PC-3 (cell line): Measurements from ENCODE around the gene CAMTA1. TPM values are rescaled to one million over a fixed set of nuclear protein-coding genes. Genes with fewer than 3 reads are reported as not detected.

Source experiments
- ATAC-seq: fragments of 200-7000 bp; cut with Tn5 transposase; 2 replicates; pipeline ENCODE4 v1.9.1; 2020; ENCODE audit warnings: mild to moderate bottlenecking, moderate library complexity
- BruUV-seq: library from RNA; stranded (reverse); fragments of 400-500 nt; replicated peaks from 2 replicates; lab custom pipeline; 2021; lab: Mats Ljungman, UMichigan
- CTCF ChIA-PET: fragments of 300-600 bp; sonication (Branson Sonifier 250); formaldehyde crosslinking; loops from one replicate; lab custom pipeline; 2022; ENCODE audit warnings: antibody characterized with exemption; lab: Charles Lee
- POLR2A ChIA-PET: fragments of 300-600 bp; sonication (Branson Sonifier 250); formaldehyde crosslinking; loops from one replicate; lab custom pipeline; 2022; ENCODE audit warnings: antibody characterized with exemption; ENCODE audit not compliant: unreplicated experiment; lab: Charles Lee
- DNase-seq: peaks from one replicate; pipeline ENCODE4 v3.0.0-alpha.2; 2015
- H2AFZ ChIP-seq: fragments of 300-600 bp; sonication (generic); 2 replicates; pipeline ENCODE4 v1.6.0; 2016; ENCODE audit warnings: antibody characterized with exemption, low read length
- H3F3A ChIP-seq: fragments of 300-600 bp; sonication (generic); one replicate; pipeline ENCODE4 v1.6.0; 2017; ENCODE audit warnings: antibody characterized with exemption, low read length, control low read depth, mild to moderate bottlenecking; ENCODE audit not compliant: unreplicated experiment
- H3K27ac ChIP-seq: fragments of 300-600 bp; sonication (generic); 2 replicates; pipeline ENCODE4 v1.5.1; 2016; ENCODE audit warnings: mild to moderate bottlenecking, low read length
- H3K27me3 ChIP-seq: fragments of 300-600 bp; sonication (generic); 2 replicates; pipeline ENCODE4 v1.6.1; 2016; ENCODE audit warnings: low read length, mixed read lengths
- H3K36me3 ChIP-seq: fragments of 300-600 bp; sonication (generic); 2 replicates; pipeline ENCODE4 v1.6.1; 2016; ENCODE audit warnings: low read depth, mixed run types, low read length, mixed read lengths
- H3K4me1 ChIP-seq: fragments of 300-600 bp; sonication (generic); 2 replicates; pipeline ENCODE4 v1.5.1; 2016; ENCODE audit warnings: low read length; ENCODE audit not compliant: insufficient read depth
- H3K4me2 ChIP-seq: fragments of 300-600 bp; sonication (generic); 2 replicates; pipeline ENCODE4 v1.6.0; 2016; ENCODE audit warnings: low read length
- H3K4me3 ChIP-seq: fragments of 300-600 bp; sonication (generic); 2 replicates; pipeline ENCODE4 v1.5.1; 2016; ENCODE audit warnings: mild to moderate bottlenecking, low read length, mixed read lengths
- H3K79me2 ChIP-seq: fragments of 300-600 bp; sonication (generic); 2 replicates; pipeline ENCODE4 v1.6.1; 2017; ENCODE audit warnings: low read length, mixed read lengths
- H3K9ac ChIP-seq: fragments of 300-600 bp; sonication (generic); 2 replicates; pipeline ENCODE4 v1.6.0; 2016; ENCODE audit warnings: mild to moderate bottlenecking, low read length
- H3K9me2 ChIP-seq: fragments of 300-600 bp; sonication (generic); replicated peaks from 2 replicates; pipeline ENCODE4 v1.6.1; 2016; ENCODE audit warnings: mixed run types, low read length, mixed read lengths
- H3K9me3 ChIP-seq: fragments of 300-600 bp; sonication (generic); 2 replicates; pipeline ENCODE4 v1.6.1; 2016; ENCODE audit warnings: low read length, mixed read lengths
- H4K20me1 ChIP-seq: fragments of 300-600 bp; sonication (generic); 2 replicates; pipeline ENCODE4 v1.6.1; 2016; ENCODE audit warnings: low read length, mixed read lengths
- EZH2 ChIP-seq: fragments of 300-600 bp; sonication (generic); IDR thresholded peaks from one replicate; pipeline ENCODE4 v1.6.1; 2017; ENCODE audit warnings: antibody characterized with exemption, mild to moderate bottlenecking, low read length; ENCODE audit not compliant: unreplicated experiment
- EZH2phosphoT487 ChIP-seq: fragments of 300-600 bp; sonication (generic); IDR thresholded peaks from 2 replicates; pipeline ENCODE4 v1.6.1; 2018; ENCODE audit warnings: mild to moderate bottlenecking, antibody characterized with exemption, low read length, borderline replicate concordance
- intact Hi-C: fragments of 100-400 bp; cut with micrococcal nuclease; formaldehyde crosslinking; loops from 2 replicates; pipeline ENCODE4 v1.9.0; 2023
- total RNA-seq: library from RNA; depleted of rRNA; stranded (reverse); fragments of >200 nt; gene quantifications from 2 replicates; pipeline ENCODE4 v1.2.3, GENCODE V29; 2014
- TF ChIP-seq, protein P1 (sequence below): fragments of 300-600 bp; sonication (generic); conservative IDR thresholded peaks from 2 replicates; pipeline ENCODE4 v1.5.1; 2017; ENCODE audit warnings: antibody characterized with exemption, low read depth, mild to moderate bottlenecking, low read length

The CAMTA1 gene
- total RNA-seq, 1 experiment from 2014 or later, result 40.8 TPM

GRCh38 chr1:7609311-7609994 lies 824.2 kb downstream of the CAMTA1 start:
- Histone ChIP-seq H3K9me2 (no peaks in the 10 kb centered on the region), H2AFZ (no peak overlapping the region), H3K27ac (no peak overlapping the region), H3F3A (no peaks in the 10 kb centered on the region), H3K4me1 (no peaks in the 10 kb centered on the region), H3K4me2 (no peak overlapping the region), H3K9ac (no peak overlapping the region), H3K4me3 (no peak overlapping the region), H3K9me3 (no peaks in the 10 kb centered on the region), H3K79me2 (no peaks in the 10 kb centered on the region), H3K36me3 (no peaks in the 10 kb centered on the region), H4K20me1 (no peaks in the 10 kb centered on the region), H3K27me3 (peaks cover 17% of the 10 kb centered on the region)
- no TSS peak for BruUV-seq
- TF ChIP-seq EZH2phosphoT487 (no peak), EZH2 (no peak)
- TF ChIP-seq, protein P1, sequence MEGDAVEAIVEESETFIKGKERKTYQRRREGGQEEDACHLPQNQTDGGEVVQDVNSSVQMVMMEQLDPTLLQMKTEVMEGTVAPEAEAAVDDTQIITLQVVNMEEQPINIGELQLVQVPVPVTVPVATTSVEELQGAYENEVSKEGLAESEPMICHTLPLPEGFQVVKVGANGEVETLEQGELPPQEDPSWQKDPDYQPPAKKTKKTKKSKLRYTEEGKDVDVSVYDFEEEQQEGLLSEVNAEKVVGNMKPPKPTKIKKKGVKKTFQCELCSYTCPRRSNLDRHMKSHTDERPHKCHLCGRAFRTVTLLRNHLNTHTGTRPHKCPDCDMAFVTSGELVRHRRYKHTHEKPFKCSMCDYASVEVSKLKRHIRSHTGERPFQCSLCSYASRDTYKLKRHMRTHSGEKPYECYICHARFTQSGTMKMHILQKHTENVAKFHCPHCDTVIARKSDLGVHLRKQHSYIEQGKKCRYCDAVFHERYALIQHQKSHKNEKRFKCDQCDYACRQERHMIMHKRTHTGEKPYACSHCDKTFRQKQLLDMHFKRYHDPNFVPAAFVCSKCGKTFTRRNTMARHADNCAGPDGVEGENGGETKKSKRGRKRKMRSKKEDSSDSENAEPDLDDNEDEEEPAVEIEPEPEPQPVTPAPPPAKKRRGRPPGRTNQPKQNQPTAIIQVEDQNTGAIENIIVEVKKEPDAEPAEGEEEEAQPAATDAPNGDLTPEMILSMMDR, result no peak
- CTCF ChIA-PET, result no interaction called here
- ATAC-seq, result no peak
- no peak for DNase-seq
- POLR2A ChIA-PET, result no interaction called here
- intact Hi-C loops, result no loop called here

- H3K27me3 ChIP-seq, result peaks cover 17% of the 10 kb centered on the region
- H3F3A ChIP-seq, result no peaks in the 10 kb centered on the region
- ChIA-PET POLR2A (no interaction called here), CTCF (no interaction called here)
- TF ChIP-seq EZH2 (no peak), EZH2phosphoT487 (no peak)
- TF ChIP-seq, protein P1, result no peak
- DNase-seq, result no peak
- no peaks in the 10 kb centered on the region for H4K20me1 ChIP-seq
- H3K4me1 ChIP-seq, result no peaks in the 10 kb centered on the region
- no peaks in the 10 kb centered on the region for H3K79me2 ChIP-seq
- no peak overlapping the region for H3K4me2 ChIP-seq
- ATAC-seq, result no peak
- H3K9ac ChIP-seq, result no peak overlapping the region
- H3K36me3 ChIP-seq, result no peaks in the 10 kb centered on the region
- no peak overlapping the region for H2AFZ ChIP-seq
- H3K9me2 ChIP-seq, result no peaks in the 10 kb centered on the region
- no peak overlapping the region for H3K4me3 ChIP-seq
- H3K9me3 ChIP-seq, result no peaks in the 10 kb centered on the region
- intact Hi-C loops, result no loop called here
- BruUV-seq, result no TSS peak
- H3K27ac ChIP-seq, result no peak overlapping the region
Observed at GRCh38 chr1:7610106-7610731, 825.0 kb downstream of the CAMTA1 start.

GRCh38 chr1:7610936-7611335 lies 825.7 kb downstream of the CAMTA1 start:
- no TSS peak for BruUV-seq
- no peaks in the 10 kb centered on the region for H3K79me2 ChIP-seq
- no peaks in the 10 kb centered on the region for H4K20me1 ChIP-seq
- no peaks in the 10 kb centered on the region for H3K36me3 ChIP-seq
- H2AFZ ChIP-seq, result no peak overlapping the region
- POLR2A ChIA-PET, result no interaction called here
- peaks cover 14% of the 10 kb centered on the region for H3K27me3 ChIP-seq
- ATAC-seq (no peak), DNase-seq (no peak)
- no peaks in the 10 kb centered on the region for H3K9me2 ChIP-seq
- no peak overlapping the region for H3K4me3 ChIP-seq
- H3K9ac ChIP-seq, result no peak overlapping the region
- CTCF ChIA-PET, result no interaction called here
- no peaks in the 10 kb centered on the region for H3K4me1 ChIP-seq
- TF ChIP-seq EZH2phosphoT487, result no peak
- no peak for TF ChIP-seq EZH2
- TF ChIP-seq, protein P1, result no peak
- no peak overlapping the region for H3K4me2 ChIP-seq
- H3K9me3 ChIP-seq, result no peaks in the 10 kb centered on the region
- no peak overlapping the region for H3K27ac ChIP-seq
- intact Hi-C loops, result no loop called here
- H3F3A ChIP-seq, result no peaks in the 10 kb centered on the region
